ENCODE measurements around the gene BMPER.

GRCh38 chr7:34011696-34012095, 106.4 kb downstream of the BMPER start:
- TF ChIP-seq CTCF (IDR thresholded peaks at IDR 0.05) = no peak
- TF ChIP-seq POLR2A (IDR thresholded peaks at IDR 0.05) = no peak

All from lower leg skin (tissue), 3 donors.